H1 (cell line): ENCODE measurements around the gene TLE5. TPM values are rescaled to one million over a fixed set of nuclear protein-coding genes. Genes with fewer than 3 reads are reported as not detected.
A peak's percentile ranks its signal among the peaks of the same experiment; 100 is the strongest.

Experiments
- CTCF ChIA-PET: fragments of 300-600 bp; sonication (Branson Sonifier 250); formaldehyde crosslinking; loops from one replicate; lab custom pipeline; 2021; ENCODE audit not compliant: partially characterized antibody; lab: Charles Lee
- POLR2A ChIA-PET: fragments of 300-600 bp; sonication (Branson Sonifier 250); formaldehyde crosslinking; loops from one replicate; lab custom pipeline; 2021; ENCODE audit warnings: inconsistent platforms; ENCODE audit not compliant: partially characterized antibody; lab: Charles Lee
- DNase-seq, 2 experiments: peaks; one replicate each; pipeline versions ENCODE4 v3.0.0 to v3.0.0-alpha.2; 2010 to 2022; ENCODE audit warnings: low spot score in 2 of 2, low read depth in 1 of 2, mixed read lengths in 1 of 2
- FAIRE-seq: peaks from 2 replicates; lab custom pipeline; 2011; peaks lifted over from hg19 to GRCh38; lab: Jason Lieb, UNC
- H2AFZ ChIP-seq: 2 replicates; pipeline ENCODE4 v1.8.1; 2012; ENCODE audit warnings: low read length, inconsistent platforms
- H2AK5ac ChIP-seq: 2 replicates; pipeline ENCODE4 v1.6.1; 2013; ENCODE audit warnings: low read depth, low read length
- H2BK120ac ChIP-seq: replicated peaks from 2 replicates; pipeline ENCODE3; 2013; ENCODE audit warnings: low read depth, low read length, inconsistent platforms
- H2BK12ac ChIP-seq: 2 replicates; pipeline ENCODE4 v1.6.1; 2013; ENCODE audit warnings: low read depth, low read length
- H2BK15ac ChIP-seq: 2 replicates; pipeline ENCODE4 v1.6.1; 2013; ENCODE audit warnings: low read length
- H2BK20ac ChIP-seq: 2 replicates; pipeline ENCODE4 v1.6.1; 2013; ENCODE audit warnings: low read length
- H2BK5ac ChIP-seq: 2 replicates; pipeline ENCODE4 v1.6.1; 2013; ENCODE audit warnings: low read depth, low read length
- H3K14ac ChIP-seq: 2 replicates; pipeline ENCODE4 v1.6.1; 2013; ENCODE audit warnings: inconsistent platforms; ENCODE audit not compliant: insufficient read length
- H3K18ac ChIP-seq: 2 replicates; pipeline ENCODE4 v1.6.1; 2013; ENCODE audit warnings: low read length; ENCODE audit errors: extremely low read depth
- H3K23ac ChIP-seq: 2 replicates; pipeline ENCODE4 v1.6.1; 2013; ENCODE audit warnings: inconsistent platforms; ENCODE audit not compliant: insufficient read length
- H3K23me2 ChIP-seq: 2 replicates; pipeline ENCODE4 v1.6.1; 2013; ENCODE audit warnings: low read depth, low read length
- H3K27ac ChIP-seq: 2 replicates; pipeline ENCODE4 v1.6.1; 2011; ENCODE audit warnings: low read depth, low read length, inconsistent platforms
- H3K27me3 ChIP-seq, 4 experiments: replicated peaks in 1 of 4; 1 replicate in 1 of 4; 2 replicates in 3 of 4; pipeline versions ENCODE4 v1.6.1 to v1.8.1; 2011 to 2013; ENCODE audit warnings: low read length in 3 of 4, mild to moderate bottlenecking in 3 of 4, inconsistent platforms in 2 of 4, mixed read lengths in 2 of 4, moderate library complexity in 1 of 4; ENCODE audit not compliant: control insufficient read depth in 3 of 4, insufficient read depth in 3 of 4; ENCODE audit errors: extremely low read depth in 1 of 4
- H3K36me3 ChIP-seq, 4 experiments: 2 replicates each; pipeline versions ENCODE4 v1.6.1 to v1.8.1; 2011 to 2013; ENCODE audit warnings: mild to moderate bottlenecking in 4 of 4, low read length in 3 of 4, moderate library complexity in 2 of 4, control low read depth in 1 of 4, inconsistent platforms in 1 of 4; ENCODE audit not compliant: insufficient read depth in 4 of 4, control insufficient read depth in 2 of 4
- H3K4ac ChIP-seq: replicated peaks from 2 replicates; pipeline ENCODE3; 2013; ENCODE audit warnings: low read length, low read depth, mixed read lengths, inconsistent platforms; ENCODE audit not compliant: insufficient read length
- H3K4me1 ChIP-seq, 4 experiments: replicated peaks in 1 of 4; 1 replicate in 1 of 4; 2 replicates in 3 of 4; pipeline versions ENCODE4 v1.6.1 to v1.8.1; 2011 to 2013; ENCODE audit warnings: low read length in 3 of 4, inconsistent platforms in 2 of 4, mixed read lengths in 1 of 4; ENCODE audit not compliant: insufficient read depth in 4 of 4, control insufficient read depth in 3 of 4
- H3K4me2 ChIP-seq, 2 experiments: 2 replicates each; pipeline versions ENCODE4 v1.6.1 to v1.8.1; 2011 to 2013; ENCODE audit warnings: low read depth in 2 of 2, low read length in 2 of 2, control low read depth in 1 of 2, inconsistent platforms in 1 of 2, mild to moderate bottlenecking in 1 of 2; ENCODE audit not compliant: insufficient read depth in 1 of 2
- H3K4me3 ChIP-seq, 4 experiments: fragments of 200-600, 300-600 bp in 1 of 4; sonication (generic), shearing (Covaris generic), sonication (Bioruptor Twin) in 1 of 4; 2 replicates each; pipeline versions ENCODE4 v1.5.1 to v1.8.1; 2011 to 2016; ENCODE audit warnings: low read length in 4 of 4, low read depth in 3 of 4, control low read depth in 2 of 4, inconsistent platforms in 2 of 4, mild to moderate bottlenecking in 2 of 4, mixed read lengths in 1 of 4, moderate library complexity in 1 of 4; ENCODE audit not compliant: insufficient read depth in 2 of 4; ENCODE audit errors: extremely low read depth in 1 of 4
- H3K56ac ChIP-seq: replicated peaks from 2 replicates; pipeline ENCODE3; 2013; ENCODE audit warnings: low read depth, mild to moderate bottlenecking, mixed read lengths, low read length, inconsistent platforms; ENCODE audit not compliant: insufficient read length
- H3K79me1 ChIP-seq: 2 replicates; pipeline ENCODE4 v1.6.1; 2013; ENCODE audit warnings: low read depth, low read length, control low read depth
- H3K79me2 ChIP-seq, 2 experiments: 2 replicates each; pipeline versions ENCODE4 v1.6.1 to v1.8.1; 2012 to 2013; ENCODE audit warnings: low read length in 2 of 2, mild to moderate bottlenecking in 2 of 2, inconsistent platforms in 1 of 2; ENCODE audit not compliant: insufficient read depth in 2 of 2, control insufficient read depth in 1 of 2
- H3K9ac ChIP-seq, 4 experiments: replicated peaks in 1 of 4; 1 replicate in 1 of 4; 2 replicates in 3 of 4; pipeline versions ENCODE4 v1.6.1 to v1.8.1; 2011 to 2013; ENCODE audit warnings: low read depth in 3 of 4, low read length in 3 of 4, control low read depth in 2 of 4, mild to moderate bottlenecking in 2 of 4, moderate library complexity in 2 of 4, inconsistent platforms in 1 of 4; ENCODE audit errors: extremely low read depth in 1 of 4
- H3K9me3 ChIP-seq, 2 experiments: 2 replicates each; pipeline versions ENCODE4 v1.6.1 to v1.8.1; 2012 to 2013; ENCODE audit warnings: mild to moderate bottlenecking in 2 of 2, moderate library complexity in 2 of 2, control low read depth in 1 of 2, inconsistent platforms in 1 of 2, low read depth in 1 of 2, low read length in 1 of 2, mixed read lengths in 1 of 2; ENCODE audit not compliant: insufficient read depth in 2 of 2
- H4K20me1 ChIP-seq, 2 experiments: replicated peaks in 1 of 2; 2 replicates each; pipeline versions ENCODE3 to v1.8.1; 2011 to 2013; ENCODE audit warnings: inconsistent platforms in 2 of 2, low read length in 2 of 2, mild to moderate bottlenecking in 1 of 2; ENCODE audit not compliant: insufficient read depth in 2 of 2, control insufficient read depth in 1 of 2
- H4K5ac ChIP-seq: 2 replicates; pipeline ENCODE4 v1.6.1; 2013; ENCODE audit warnings: low read length, low read depth, mixed read lengths, inconsistent platforms; ENCODE audit not compliant: insufficient read length
- H4K8ac ChIP-seq: 2 replicates; pipeline ENCODE4 v1.8.0; 2013; ENCODE audit warnings: mild to moderate bottlenecking, moderate library complexity, low read length, inconsistent platforms; ENCODE audit not compliant: insufficient read depth; ENCODE audit errors: extremely low read depth
- H4K91ac ChIP-seq: replicated peaks from 2 replicates; pipeline ENCODE3; 2013; ENCODE audit warnings: low read length, mixed read lengths, inconsistent platforms; ENCODE audit not compliant: insufficient read length
- BACH1 ChIP-seq: IDR thresholded peaks from 2 replicates; pipeline ENCODE4 v1.6.1; 2012; ENCODE audit warnings: low read length, improper control_type of control experiment
- RAD21 ChIP-seq, 2 experiments: IDR thresholded peaks in 1 of 2; conservative IDR thresholded peaks in 1 of 2; 2 replicates each; pipeline ENCODE4 v1.6.1; 2011; ENCODE audit warnings: low read depth in 2 of 2, low read length in 2 of 2, improper control_type of control experiment in 1 of 2, inconsistent platforms in 1 of 2, mild to moderate bottlenecking in 1 of 2, moderate library complexity in 1 of 2
- WGBS, 2 experiments: shearing (Covaris generic) in 1 of 2; methylation state at CpG; one replicate each; pipeline versions ENCODE4 v1.1.6 to v1.1.7; 2013 to 2015; ENCODE audit warnings: low lambda C conversion rate in 2 of 2, mixed read lengths in 2 of 2, inconsistent platforms in 1 of 2, low coverage in 1 of 2, missing lambda C conversion rate in 1 of 2; ENCODE audit not compliant: insufficient replicate concordance in 2 of 2, insufficient coverage in 1 of 2, insufficient read length in 1 of 2; ENCODE audit errors: extremely low coverage in 1 of 2, missing lambda C conversion rate in 1 of 2; 5-methylcytosine and 5-hydroxymethylcytosine counted together
- polyA plus RNA-seq, 7 experiments: library from polyadenylated mRNA; depleted of rRNA in 3 of 7; stranded (reverse) in 5 of 7; unstranded in 2 of 7; fragments of >200 nt in 5 of 7; fragments of 200-250 nt in 2 of 7; gene quantifications; 1 replicate in 5 of 7; 2 replicates in 1 of 7; 4 replicates in 1 of 7; pipeline versions ENCODE4 v1.2.1 to v1.2.3, GENCODE V29; 2011 to 2013; ENCODE audit warnings: missing spikeins in 2 of 7, mixed read lengths in 2 of 7
- total RNA-seq: library from RNA; stranded (reverse); fragmentation: NEBNext Ultra II Directional; extraction: Animal tissue kit (Norgen Biotek cat#: 25700); gene quantifications from 2 replicates; pipeline ENCODE4 v1.2.1, GENCODE V29; 2021

Gene TLE5
- total and polyA plus RNA-seq, 2 of the 8 experiments (the other 6 are each of a cell fraction or from before 2014, with no cell fraction given): 187 to 285 TPM

DNA sequence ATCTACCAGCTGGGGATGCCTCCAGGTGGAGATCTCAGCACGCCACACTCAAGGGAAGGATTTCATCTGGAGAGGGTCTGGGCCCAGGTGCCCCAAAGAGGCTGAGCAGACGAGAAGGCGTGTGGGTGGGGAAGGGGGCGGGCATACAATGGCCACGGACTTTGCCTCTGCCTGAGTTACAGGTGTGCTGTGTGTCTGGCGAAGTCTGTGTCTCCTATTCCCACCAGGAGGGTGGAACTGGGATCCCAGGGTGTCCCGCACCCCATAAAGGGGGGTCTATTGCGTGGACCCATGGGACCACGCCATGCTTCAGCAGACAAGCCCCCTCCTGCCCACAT, 36.8 kb downstream of the TLE5 start:
- Histone ChIP-seq H3K79me1 (no peaks in the 10 kb centered on the region), H4K5ac (no peak overlapping the region), H3K18ac (peak overlapping the region; percentile 95; the same call in 1 of the 2 replicates), H4K91ac (peak overlapping the region; percentile 52), H3K9ac (no peak overlapping the region), H3K27me3 (peaks cover 11 to 48% (median 39%) of the 10 kb centered on the region in 4 experiments), H2BK20ac (0 out of 2 replicates have a peak overlapping the region, but pooled peaks have one; percentile 48), H3K4ac (no peak overlapping the region), H3K36me3 (no peaks in the 10 kb centered on the region), H2BK120ac (no peak overlapping the region), H3K27ac (no peak overlapping the region), H3K4me2 (peak overlapping the region; percentile 74 to 80), H4K8ac (no peak overlapping the region), H3K4me1 (peaks cover 0 to 18% (median 13%) of the 10 kb centered on the region in 4 experiments; a peak in 6 of 7 replicates)
- no peak for DNase-seq
- POLR2A ChIA-PET: interaction anchor here (1.0 to 2.8 kb wide), 3 partner anchors 9 to 15 kb away, joined by 3 to 20 read pairs (median 5); no protein-coding TSS in a partner anchor
- TF ChIP-seq BACH1: no peak
- TF ChIP-seq RAD21 (IDR thresholded peaks at IDR 0.05 in 1 of 2, conservative IDR thresholded peaks at IDR 0.05 in 1 of 2; ENCODE audit: low read depth in 2 of 2, low read length in 2 of 2): peak in 1 of 2 experiments; percentile 15; a peak in 1 of 4 replicates
- TF ChIP-seq, all 59 proteins: peak for 1
- peaks cover 9% of the 10 kb centered on the region; the same call in 1 of the 2 replicates for H3K23me2 ChIP-seq
- CTCF ChIA-PET: interaction anchor here (0.6 to 2.4 kb wide), 7 partner anchors 10 to 138 kb away, joined by 3 to 10 read pairs (median 6); no protein-coding TSS in a partner anchor
- 0 out of 2 replicates have a peak overlapping the region, but pooled peaks have one; percentile 55 for H2BK5ac ChIP-seq
- FAIRE-seq: no peak
- peak overlapping the region in 1 of 4 experiments; percentile 46; a peak in 1 of 8 replicates for H3K4me3 ChIP-seq
- no peak overlapping the region for H3K14ac ChIP-seq
- H2BK15ac ChIP-seq: no peak overlapping the region
- peak overlapping the region; percentile 90; the same call in 1 of the 2 replicates for H2BK12ac ChIP-seq
- no peaks in the 10 kb centered on the region for H3K79me2 ChIP-seq
- peaks cover 0 to 4% of the 10 kb centered on the region in 2 experiments for H4K20me1 ChIP-seq
- H2AFZ ChIP-seq: peak overlapping the region; percentile 61
- H3K56ac ChIP-seq: no peak overlapping the region
- no peaks in the 10 kb centered on the region for H3K9me3 ChIP-seq
- 66% methylated on average over 9 of the region's 9 CpGs; no CpG with 5 or more reads in 1 of the 2 experiments for WGBS, 2 experiments
- no peak overlapping the region for H2AK5ac ChIP-seq
- no peak overlapping the region for H3K23ac ChIP-seq
